Chondrocyte (in vitro differentiated cells): Measurements from ENCODE around the gene MAP2K5. TPM values are rescaled to one million over a fixed set of nuclear protein-coding genes. Genes with fewer than 3 reads are reported as not detected.
"Not testable (repeated sequence)": the region's sequence is repeated elsewhere in the genome, so short reads cannot be mapped to it uniquely, and the experiment has no call there.

Source experiments
- DNase-seq: peaks from one replicate; pipeline ENCODE4 v3.0.0; 2021; ENCODE audit warnings: mixed read lengths, low spot score
- H3K27ac Mint-ChIP-seq: one replicate; pipeline ENCODE4 v1.8.0; 2021; ENCODE audit warnings: mild to moderate bottlenecking, moderate library complexity, mixed read lengths; ENCODE audit not compliant: unreplicated experiment
- H3K27me3 Mint-ChIP-seq: 2 replicates; pipeline ENCODE4 v1.8.0; 2021; ENCODE audit warnings: low read depth, mixed read lengths
- H3K36me3 Mint-ChIP-seq: 2 replicates; pipeline ENCODE4 v1.8.0; 2021; ENCODE audit warnings: low read depth, mixed read lengths
- H3K4me1 Mint-ChIP-seq: 2 replicates; pipeline ENCODE4 v1.8.0; 2021; ENCODE audit warnings: low read depth, mild to moderate bottlenecking, mixed read lengths
- H3K4me3 Mint-ChIP-seq: one replicate; pipeline ENCODE4 v1.8.0; 2021; ENCODE audit warnings: mild to moderate bottlenecking, moderate library complexity, mixed read lengths; ENCODE audit not compliant: unreplicated experiment
- H3K9me3 Mint-ChIP-seq: 2 replicates; pipeline ENCODE4 v1.8.0; 2021; ENCODE audit warnings: low read depth, mixed read lengths
- CTCF ChIP-seq: fragments of 200-600 bp; sonication (generic); IDR thresholded peaks from 2 replicates; pipeline ENCODE4 v1.5.0; 2021; ENCODE audit warnings: antibody characterized with exemption, mild to moderate bottlenecking, moderate library complexity
- total RNA-seq: library from RNA; stranded (reverse); gene quantifications from 3 replicates; pipeline ENCODE4 v1.2.1, GENCODE V29; 2021

Gene MAP2K5
- total RNA-seq, 1 donor from 2014 or later, result 14.0 TPM

- Mint-ChIP-seq H3K4me1 (peaks cover 4% of the 10 kb centered on the region), H3K4me3 (no peak overlapping the region), H3K36me3 (peaks cover 5% of the 10 kb centered on the region), H3K27ac (no peak overlapping the region), H3K9me3 (peaks cover under 1% of the 10 kb centered on the region), H3K27me3 (no peaks in the 10 kb centered on the region)
- no peak for TF ChIP-seq CTCF
- no peak for DNase-seq
Measured at GRCh38 chr15:67660874-67661606, 118.5 kb downstream of the MAP2K5 start.

GRCh38 chr15:67670647-67671305 lies 128.3 kb downstream of the MAP2K5 start:
- no peak for DNase-seq
- H3K9me3 Mint-ChIP-seq, result peaks cover 3% of the 10 kb centered on the region
- H3K27me3 Mint-ChIP-seq, result no peaks in the 10 kb centered on the region
- peaks cover 5% of the 10 kb centered on the region for H3K4me1 Mint-ChIP-seq
- TF ChIP-seq CTCF, result no peak
- H3K36me3 Mint-ChIP-seq, result peaks cover 7% of the 10 kb centered on the region
- no peak overlapping the region for H3K4me3 Mint-ChIP-seq
- H3K27ac Mint-ChIP-seq, result no peak overlapping the region

- not testable (repeated sequence) for H3K36me3 Mint-ChIP-seq, H3K27me3 Mint-ChIP-seq, H3K4me1 Mint-ChIP-seq, H3K27ac Mint-ChIP-seq, DNase-seq, H3K9me3 Mint-ChIP-seq, H3K4me3 Mint-ChIP-seq
Measured at GRCh38 chr15:67672834-67673233, 130.3 kb downstream of the MAP2K5 start.

- no peaks in the 10 kb centered on the region for H3K27me3 Mint-ChIP-seq
- no peak for TF ChIP-seq CTCF
- no peaks in the 10 kb centered on the region for H3K4me1 Mint-ChIP-seq
- H3K9me3 Mint-ChIP-seq, result no peaks in the 10 kb centered on the region
- DNase-seq, result no peak
- no peak overlapping the region for H3K4me3 Mint-ChIP-seq
- no peak overlapping the region for H3K27ac Mint-ChIP-seq
- peaks cover 4% of the 10 kb centered on the region for H3K36me3 Mint-ChIP-seq
Measured at GRCh38 chr15:67674983-67675382, 132.5 kb downstream of the MAP2K5 start.

GRCh38 chr15:67678089-67678488 lies 135.6 kb downstream of the MAP2K5 start:
- H3K27ac Mint-ChIP-seq, result no peak overlapping the region
- no peak for DNase-seq

More at GRCh38 chr15:67678089-67678488, 135.6 kb downstream of the MAP2K5 start:
- Mint-ChIP-seq H3K4me1 (no peaks in the 10 kb centered on the region), H3K4me3 (no peak overlapping the region), H3K9me3 (no peaks in the 10 kb centered on the region), H3K36me3 (peaks cover 2% of the 10 kb centered on the region), H3K27me3 (no peaks in the 10 kb centered on the region)
- TF ChIP-seq CTCF, result no peak
